Measurements from ENCODE around the gene TEN1.

Gene TEN1

DNA sequence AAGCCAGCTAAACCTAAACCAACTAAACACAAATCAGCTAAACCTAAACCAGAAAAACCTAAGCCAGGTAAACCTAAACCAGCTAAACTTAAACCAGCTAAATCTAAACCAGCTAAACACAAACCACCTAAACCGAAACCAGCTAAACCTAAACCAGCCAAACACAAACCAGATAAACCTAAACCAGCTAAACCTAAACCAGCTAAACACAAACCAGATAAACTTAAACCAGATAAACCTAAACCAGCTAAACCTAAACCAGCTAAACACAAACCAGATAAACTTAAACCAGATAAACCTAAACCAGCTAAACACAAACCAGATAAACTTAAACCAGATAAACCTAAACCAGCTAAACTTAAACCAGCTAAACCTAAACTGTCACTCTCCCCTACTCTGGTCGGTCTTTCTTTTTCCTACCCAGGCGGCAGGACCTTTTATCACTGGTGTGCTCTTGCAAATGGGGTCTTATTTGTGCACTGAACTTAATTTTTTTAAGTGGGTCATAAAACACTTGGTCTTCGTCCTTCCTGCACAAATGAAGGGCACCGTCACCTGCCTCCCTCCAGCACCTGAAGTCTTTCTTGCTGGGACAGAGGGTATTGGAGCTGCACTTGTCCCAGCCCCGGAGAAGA, 40.9 kb downstream of the TEN1 start:
- TF ChIP-seq POLR2A (IDR thresholded peaks at IDR 0.05; ENCODE audit: low read length) (no peak), GATA1 (IDR thresholded peaks at IDR 0.05; ENCODE audit: low read depth, low read length) (no peak)
- DNase-seq: no peak

DNA sequence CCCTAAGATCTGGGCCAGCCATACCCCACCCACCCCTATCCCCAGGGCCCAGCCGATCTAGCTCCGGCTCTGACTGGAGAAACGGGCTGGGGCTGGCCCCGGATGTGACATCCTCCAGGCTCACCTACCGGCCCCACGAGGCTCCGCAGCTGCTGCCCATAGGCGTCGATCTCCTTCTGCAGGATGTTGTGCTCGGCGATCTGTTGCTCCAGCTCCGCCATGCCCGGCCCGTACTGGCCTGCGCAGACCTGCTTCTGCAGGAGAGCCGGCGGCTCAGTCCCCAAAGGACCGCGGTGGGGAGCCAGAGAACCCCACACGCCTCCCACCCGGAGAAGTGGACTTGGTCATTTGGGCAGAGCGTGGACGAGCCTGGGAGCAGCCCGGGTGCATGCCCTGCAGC, 43.2 kb downstream of the TEN1 start:
- TF ChIP-seq POLR2A (IDR thresholded peaks at IDR 0.05; ENCODE audit: low read length) (no peak), GATA1 (IDR thresholded peaks at IDR 0.05; ENCODE audit: low read depth, low read length) (no peak)
- no peak for DNase-seq

DNA sequence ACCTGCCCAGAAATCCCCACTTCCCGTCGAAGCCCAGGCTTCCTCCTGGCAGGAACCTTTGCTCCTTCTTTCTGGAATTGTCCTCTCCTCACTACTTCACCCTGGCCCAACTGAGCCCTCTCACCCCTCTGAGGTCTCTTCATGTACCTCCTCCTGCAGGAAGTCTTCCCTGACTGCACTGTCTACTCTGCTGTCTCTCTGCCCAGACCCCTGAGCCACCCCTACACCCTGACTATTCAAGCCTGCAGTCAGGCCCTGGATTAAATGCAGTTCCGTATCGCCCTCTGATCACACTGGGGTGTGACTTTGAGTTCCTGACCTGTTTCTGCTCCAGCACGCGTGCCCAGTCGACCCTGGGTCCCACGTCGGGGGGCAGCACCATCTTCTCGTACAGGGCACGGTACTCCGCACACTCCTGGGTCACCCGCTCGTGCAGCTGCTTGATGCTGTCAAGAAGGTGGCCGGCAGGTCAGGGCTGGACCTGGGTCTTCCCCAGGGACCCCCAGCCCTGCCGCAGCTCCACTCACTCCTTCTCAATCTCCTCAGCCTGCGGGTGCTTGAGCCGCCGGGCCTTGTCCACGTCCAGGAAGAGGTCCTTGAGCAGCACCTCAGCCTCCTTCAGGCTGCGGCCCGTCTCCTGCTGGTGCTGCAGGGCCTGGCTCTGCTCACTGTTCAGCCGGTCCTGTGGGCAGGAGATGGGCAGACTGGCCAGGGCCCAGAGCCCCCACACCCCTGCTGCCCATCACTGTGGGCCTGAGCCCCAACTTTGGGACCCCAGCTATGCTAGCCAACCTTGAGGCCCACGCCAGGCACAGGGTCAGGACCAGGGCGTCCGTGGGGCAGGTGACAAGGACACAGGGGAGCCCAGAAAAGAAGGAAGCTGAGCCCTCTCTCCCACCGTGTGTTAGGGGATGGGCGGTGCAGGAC, 44.2 kb downstream of the TEN1 start:
- no peak for DNase-seq
- TF ChIP-seq GATA1 (IDR thresholded peaks at IDR 0.05; ENCODE audit: low read depth, low read length) (no peak), POLR2A (IDR thresholded peaks at IDR 0.05; ENCODE audit: low read length) (no peak)

DNA sequence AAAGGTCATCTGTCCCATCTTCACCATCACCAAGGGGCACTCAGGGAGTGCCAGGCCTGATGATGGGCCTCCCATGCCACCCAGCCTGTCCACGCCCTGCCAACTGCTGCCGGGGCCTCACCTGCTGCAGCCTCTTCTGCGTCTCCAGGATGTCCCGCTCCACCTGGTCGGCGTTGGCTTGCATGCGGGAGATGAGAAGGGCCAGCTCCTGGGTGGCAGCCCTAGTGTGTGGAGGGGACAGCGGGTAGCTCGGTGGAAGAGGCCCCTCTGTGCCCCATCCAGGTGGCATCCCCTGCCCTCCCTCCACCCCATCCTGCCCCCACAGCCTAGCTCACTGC, 44.8 kb downstream of the TEN1 start:
- TF ChIP-seq GATA1 (IDR thresholded peaks at IDR 0.05; ENCODE audit: low read depth, low read length) (no peak), POLR2A (IDR thresholded peaks at IDR 0.05; ENCODE audit: low read length) (no peak)
- DNase-seq: no peak

DNA sequence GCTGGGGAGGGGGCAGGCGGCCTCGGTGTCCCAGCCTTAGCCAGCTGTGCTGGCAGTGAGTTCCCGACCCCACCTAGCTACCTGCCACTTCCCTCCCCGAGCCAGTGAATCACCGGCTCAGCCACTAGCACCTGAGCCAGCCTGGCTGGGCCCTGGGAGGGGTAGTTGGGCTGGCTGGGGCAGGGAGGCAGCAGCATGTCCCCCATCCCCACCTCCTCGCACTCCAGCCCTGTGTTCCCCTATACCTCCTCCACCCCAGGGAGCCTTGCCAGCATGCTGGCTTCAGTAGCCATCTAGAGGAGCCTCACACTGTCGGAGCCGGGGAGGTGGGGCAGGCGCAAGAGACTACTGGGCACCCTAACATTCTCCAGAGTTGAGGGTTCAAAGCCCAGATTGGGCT, 45.3 kb downstream of the TEN1 start:
- TF ChIP-seq POLR2A (IDR thresholded peaks at IDR 0.05; ENCODE audit: low read length) (no peak), GATA1 (IDR thresholded peaks at IDR 0.05; ENCODE audit: low read depth, low read length) (no peak)
- DNase-seq: no peak

DNA sequence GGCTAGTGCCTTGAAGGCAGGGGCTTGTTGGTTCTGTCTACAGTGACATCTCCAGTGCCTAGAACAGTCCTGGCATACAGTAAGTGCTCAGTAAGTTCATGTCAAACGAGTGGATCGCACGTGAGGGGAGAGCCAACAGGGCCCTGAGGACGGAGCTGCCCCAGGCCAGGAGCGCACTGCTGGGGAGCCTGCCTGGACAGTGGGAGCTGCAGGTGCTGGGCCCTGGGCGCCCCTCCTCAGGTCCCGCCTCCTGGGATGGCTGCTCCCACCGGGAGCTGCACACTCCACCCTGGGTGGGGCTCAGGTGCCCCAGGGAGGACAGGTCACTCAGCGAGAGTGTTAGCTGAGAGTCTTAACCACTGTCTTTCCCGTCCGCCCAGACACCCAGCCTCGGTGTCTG, 46.3 kb downstream of the TEN1 start:
- no peak for TF ChIP-seq POLR2A (IDR thresholded peaks at IDR 0.05; ENCODE audit: low read length)
- no peak for TF ChIP-seq GATA1 (IDR thresholded peaks at IDR 0.05; ENCODE audit: low read depth, low read length)

DNA sequence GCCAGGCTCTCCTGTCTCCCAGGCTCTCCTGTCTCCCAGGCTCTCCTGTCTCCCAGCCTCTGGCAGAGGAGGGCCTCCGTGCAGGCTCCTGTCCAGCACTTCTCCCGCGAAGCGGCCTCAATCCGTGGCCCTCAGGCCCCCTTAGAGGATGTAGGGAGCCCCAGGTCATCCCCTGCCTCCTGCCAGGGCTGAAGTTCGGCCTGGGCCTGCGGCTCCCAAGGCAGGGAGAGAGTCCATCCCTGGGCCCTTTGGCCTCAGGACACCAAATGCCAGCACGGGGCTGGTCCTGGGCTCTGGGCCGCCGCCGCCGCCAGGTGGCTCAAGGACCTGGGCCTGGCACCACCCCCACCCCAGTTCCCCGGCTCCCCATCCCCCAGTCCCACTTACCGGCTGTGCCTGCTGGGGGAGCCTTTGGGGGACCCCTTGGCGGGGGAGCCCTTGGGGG, 47.7 kb downstream of the TEN1 start:
- DNase-seq: no peak
- TF ChIP-seq POLR2A (IDR thresholded peaks at IDR 0.05; ENCODE audit: low read length) (no peak), GATA1 (IDR thresholded peaks at IDR 0.05; ENCODE audit: low read depth, low read length) (no peak)

More for the DNA sequence above, 46.3 kb downstream of the TEN1 start:
- DNase-seq: no peak

DNA sequence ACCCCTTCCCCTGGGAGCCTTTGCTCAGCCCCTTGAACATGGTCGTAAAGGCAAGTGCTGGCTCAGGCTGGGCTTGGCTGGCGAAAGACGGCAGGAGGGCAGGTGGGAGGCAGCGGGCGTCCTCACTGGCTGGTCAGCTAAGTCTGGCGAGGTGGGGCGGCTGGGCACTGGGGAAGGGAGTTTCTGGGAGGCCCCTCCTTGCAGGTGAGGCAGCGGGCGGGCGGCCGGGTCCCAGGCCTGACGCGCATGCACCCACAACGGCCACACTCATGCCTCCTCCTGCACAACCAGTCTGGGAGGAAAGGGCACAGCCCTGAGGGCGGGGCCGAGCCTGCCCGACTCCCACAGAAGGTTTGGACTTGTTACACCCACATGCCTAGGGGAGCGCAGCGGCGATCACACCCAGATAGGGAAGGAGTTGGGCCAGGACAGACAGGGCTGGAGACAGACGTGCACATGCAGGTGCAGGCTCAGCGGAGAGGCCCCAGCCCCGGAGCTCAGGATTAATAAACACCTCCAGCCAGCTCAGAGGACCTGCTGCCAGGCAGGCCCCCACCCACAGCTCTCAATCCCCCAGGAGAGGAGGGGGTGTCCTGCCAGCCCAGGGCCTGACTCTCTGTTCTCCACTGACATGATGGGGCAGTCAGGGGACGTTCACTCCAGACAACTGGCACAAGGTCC, 48.3 kb downstream of the TEN1 start, which contains the start of gene EVPL:
TSS of gene EVPL (minus strand) at position 148 of the 681 bp plus-strand sequence. CDS start at position 40, 108 bp downstream.
- TF ChIP-seq POLR2A (IDR thresholded peaks at IDR 0.05; ENCODE audit: low read length) (no peak), GATA1 (IDR thresholded peaks at IDR 0.05; ENCODE audit: low read depth, low read length) (no peak)
- no peak for DNase-seq

DNA sequence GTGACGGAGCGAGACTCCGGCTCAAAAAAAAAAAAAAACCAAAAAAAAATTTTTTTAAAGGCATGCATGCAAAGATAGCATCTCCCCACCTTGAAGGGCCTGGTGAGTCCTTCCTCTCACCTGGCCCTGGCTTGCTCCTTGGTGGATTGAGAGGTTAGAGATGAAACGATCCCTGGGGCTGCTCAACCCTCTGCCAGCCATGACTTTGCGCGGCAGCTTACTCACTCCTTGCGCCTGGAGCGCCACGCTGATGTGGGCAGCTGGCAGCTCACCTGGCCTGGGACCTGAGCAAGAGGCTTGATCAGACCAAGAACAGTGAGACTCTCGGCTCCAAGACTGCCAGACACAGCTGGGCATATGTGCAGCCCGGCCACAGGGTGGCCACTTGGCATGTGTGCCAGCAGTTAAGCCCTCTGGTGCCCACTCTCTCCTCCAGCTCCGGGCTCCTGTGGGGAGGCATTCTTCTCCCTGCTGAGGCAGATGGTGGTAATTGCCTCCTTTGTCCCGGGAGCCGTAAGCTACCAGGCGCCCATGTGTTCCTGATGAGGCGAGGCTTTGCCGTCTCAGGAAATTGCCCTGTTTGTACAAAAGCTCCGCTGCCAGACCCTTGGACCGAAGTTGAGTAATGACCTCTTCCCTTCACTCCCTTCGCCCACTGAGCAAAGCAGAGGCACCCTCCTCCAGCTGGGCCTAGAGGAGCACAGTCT, 53.2 kb downstream of the TEN1 start:
- no peak for DNase-seq
- no peak for TF ChIP-seq POLR2A (IDR thresholded peaks at IDR 0.05; ENCODE audit: low read length)
- no peak for TF ChIP-seq GATA1 (IDR thresholded peaks at IDR 0.05; ENCODE audit: low read depth, low read length)

DNA sequence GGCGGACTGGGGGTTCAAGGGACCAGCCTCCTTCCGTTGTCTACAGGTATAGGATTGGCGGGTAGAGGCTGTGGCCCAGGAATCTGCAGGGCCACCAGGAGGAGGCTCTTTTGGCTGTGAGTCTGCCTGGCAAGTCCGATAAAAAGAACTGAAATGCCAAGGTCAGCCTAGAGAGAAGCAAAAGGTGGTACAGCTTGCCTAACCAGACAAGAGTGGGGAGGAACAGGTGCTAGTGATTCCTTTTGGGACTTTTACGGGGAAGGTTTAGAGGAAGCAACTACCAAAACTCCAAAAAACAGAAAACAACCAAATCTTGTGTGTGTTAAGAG, 53.7 kb downstream of the TEN1 start:
- TF ChIP-seq POLR2A (IDR thresholded peaks at IDR 0.05; ENCODE audit: low read length) (no peak), GATA1 (IDR thresholded peaks at IDR 0.05; ENCODE audit: low read depth, low read length) (no peak)

DNA sequence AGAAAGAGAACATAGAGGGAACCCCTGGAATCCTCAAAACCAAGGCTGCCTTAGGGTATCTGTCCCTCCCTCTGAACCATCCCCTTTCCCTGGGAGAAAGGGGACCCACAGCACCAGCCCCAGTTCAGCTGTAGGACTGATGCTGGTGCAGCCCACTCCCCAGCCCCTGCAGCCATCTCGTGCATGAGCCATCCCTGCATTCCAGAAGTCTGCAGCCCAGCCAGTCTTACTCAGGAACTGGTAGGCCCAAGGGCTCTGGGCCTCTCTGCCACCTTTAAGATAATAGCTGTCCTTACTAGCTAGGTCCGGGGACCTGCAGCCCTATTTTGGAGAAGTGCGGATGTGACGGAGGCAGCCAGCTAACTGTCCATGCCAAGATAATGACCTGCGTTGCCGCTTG, 54.1 kb downstream of the TEN1 start:
- no peak for TF ChIP-seq POLR2A (IDR thresholded peaks at IDR 0.05; ENCODE audit: low read length)
- TF ChIP-seq GATA1 (IDR thresholded peaks at IDR 0.05; ENCODE audit: low read depth, low read length): no peak
- DNase-seq: no peak

More for the DNA sequence above, 53.7 kb downstream of the TEN1 start:
- DNase-seq: no peak

DNA sequence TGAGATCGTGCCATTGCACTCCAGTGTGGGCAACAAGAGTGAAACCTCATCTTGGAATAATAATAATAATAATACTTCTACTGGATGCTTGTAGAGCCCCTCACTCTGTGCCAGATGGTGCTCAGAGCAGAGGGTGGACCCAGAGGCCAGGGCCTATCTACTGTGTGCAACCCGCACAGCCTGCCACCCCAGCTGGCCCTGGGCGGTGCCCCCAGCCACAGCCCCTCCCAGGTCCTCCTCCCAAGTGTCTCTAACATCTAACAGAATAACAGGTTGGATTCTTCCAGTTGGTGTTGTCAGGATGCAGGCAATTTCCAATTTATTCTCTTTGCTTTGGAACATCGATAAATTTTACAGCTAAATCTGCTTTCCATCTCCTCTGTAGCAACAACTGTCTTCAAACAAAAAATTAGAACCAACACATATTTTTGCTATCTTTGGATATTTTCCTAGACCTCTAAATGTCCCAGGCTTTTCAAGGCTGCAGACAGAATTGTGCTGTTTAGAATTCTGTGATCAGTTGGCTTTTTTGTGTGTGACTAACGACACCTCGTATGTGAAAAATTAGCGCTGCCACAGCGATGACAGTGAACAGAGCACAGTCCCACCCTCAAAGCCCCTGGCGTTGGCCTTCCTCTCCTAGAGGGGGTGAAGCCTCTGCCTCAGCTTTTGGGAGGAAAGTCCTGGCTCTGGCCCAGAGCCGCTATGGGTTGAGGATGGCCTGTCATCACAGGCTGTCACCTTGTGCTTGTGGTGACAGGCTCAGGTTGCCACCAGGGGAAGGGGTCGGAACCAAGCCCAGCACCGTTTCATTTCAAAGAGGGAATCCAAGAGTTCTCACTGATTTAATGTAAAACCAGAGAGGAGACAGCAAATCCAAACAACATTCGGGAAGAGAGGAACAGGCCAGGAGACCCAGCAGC, 55.6 kb downstream of the TEN1 start:
- peak; percentile 85 to 89 for DNase-seq
- TF ChIP-seq POLR2A (IDR thresholded peaks at IDR 0.05; ENCODE audit: low read length): peak; percentile 29
- TF ChIP-seq GATA1 (IDR thresholded peaks at IDR 0.05; ENCODE audit: low read depth, low read length): no peak
